ENCODE results near the gene SH3BP1.

Gene SH3BP1

GRCh38 chr22:37680191-37680851 lies 40.9 kb downstream of the SH3BP1 start:
- TF ChIP-seq SUZ12 (IDR thresholded peaks at IDR 0.05): no peak
- DNase-seq (ENCODE audit: extremely low spot score): no peak
- POLR2A ChIA-PET: interaction anchor here (0.6 to 4.1 kb wide), 4 partner anchors 13 to 225 kb away, joined by 3 to 44 read pairs (median 3); partner anchors contain the start of gene PDXP
- CTCF ChIA-PET: interaction anchor here (0.7 to 3.3 kb wide), 5 partner anchors 15 to 208 kb away, joined by 3 to 40 read pairs (median 6); partner anchors contain the start of gene PDXP

- DNase-seq (ENCODE audit: extremely low spot score): no peak
- TF ChIP-seq NFRKB (IDR thresholded peaks at IDR 0.05): no peak
- TF ChIP-seq ELF4 (IDR thresholded peaks at IDR 0.05): no peak
- TF ChIP-seq FOXK2 (IDR thresholded peaks at IDR 0.05): no peak
- no peak for TF ChIP-seq BHLHE40 (IDR thresholded peaks at IDR 0.05; ENCODE audit: borderline replicate concordance)
- no peak for TF ChIP-seq L3MBTL2 (conservative IDR thresholded peaks at IDR 0.05)
- TF ChIP-seq, protein P1, sequence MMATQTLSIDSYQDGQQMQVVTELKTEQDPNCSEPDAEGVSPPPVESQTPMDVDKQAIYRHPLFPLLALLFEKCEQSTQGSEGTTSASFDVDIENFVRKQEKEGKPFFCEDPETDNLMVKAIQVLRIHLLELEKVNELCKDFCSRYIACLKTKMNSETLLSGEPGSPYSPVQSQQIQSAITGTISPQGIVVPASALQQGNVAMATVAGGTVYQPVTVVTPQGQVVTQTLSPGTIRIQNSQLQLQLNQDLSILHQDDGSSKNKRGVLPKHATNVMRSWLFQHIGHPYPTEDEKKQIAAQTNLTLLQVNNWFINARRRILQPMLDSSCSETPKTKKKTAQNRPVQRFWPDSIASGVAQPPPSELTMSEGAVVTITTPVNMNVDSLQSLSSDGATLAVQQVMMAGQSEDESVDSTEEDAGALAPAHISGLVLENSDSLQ (IDR thresholded peaks at IDR 0.05): no peak
- CTCF ChIA-PET: interaction anchor here (0.5 to 3.3 kb wide), 10 partner anchors 9 to 458 kb away, joined by 3 to 40 read pairs (median 4); partner anchors contain the start of gene PDXP
- POLR2A ChIA-PET: interaction anchor here (1.0 to 4.1 kb wide), 4 partner anchors 14 to 38 kb away, joined by 3 to 44 read pairs (median 6); partner anchors contain the start of gene PDXP
Measured at GRCh38 chr22:37681001-37681424, 41.5 kb downstream of the SH3BP1 start.

DNA sequence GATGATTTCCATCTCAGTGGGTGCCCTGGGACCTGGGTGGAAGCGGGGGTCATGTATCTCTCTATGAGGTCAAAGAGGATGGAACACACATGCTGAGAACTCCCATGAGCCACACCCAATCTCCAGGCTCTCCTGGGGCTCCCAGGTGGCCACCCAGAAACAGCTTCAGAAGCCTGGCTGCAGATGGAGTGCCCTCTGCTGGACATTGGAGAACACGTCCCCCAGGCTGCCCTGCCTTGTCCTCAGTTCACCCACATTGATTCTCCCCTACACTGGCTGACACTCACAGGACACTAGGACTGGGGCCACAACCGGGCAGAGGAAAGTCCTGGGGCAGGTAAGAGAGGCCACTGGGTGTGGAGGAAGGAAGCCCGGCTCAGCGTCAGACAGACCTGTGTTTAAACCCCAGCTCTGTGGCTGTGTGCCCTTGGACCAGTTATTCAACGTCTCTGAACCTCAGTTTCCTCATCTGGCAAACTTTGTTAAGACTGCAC lies 42.1 kb downstream of the SH3BP1 start:
- CTCF ChIA-PET: interaction anchor here (0.6 to 3.3 kb wide), 8 partner anchors 10 to 74 kb away, joined by 3 to 40 read pairs (median 4); partner anchors contain the start of gene PDXP
- POLR2A ChIA-PET: interaction anchor here (1.0 to 4.1 kb wide), 4 partner anchors 14 to 38 kb away, joined by 3 to 44 read pairs (median 6); partner anchors contain the start of gene PDXP
- TF ChIP-seq, protein P1 (IDR thresholded peaks at IDR 0.05): no peak
- no peak for TF ChIP-seq NFRKB (IDR thresholded peaks at IDR 0.05)
- no peak for TF ChIP-seq FOXA1 (IDR thresholded peaks at IDR 0.05)
- TF ChIP-seq ZNF384 (IDR thresholded peaks at IDR 0.05): no peak
- TF ChIP-seq BHLHE40 (IDR thresholded peaks at IDR 0.05; ENCODE audit: borderline replicate concordance): no peak
- TF ChIP-seq FOXM1 (IDR thresholded peaks at IDR 0.05; ENCODE audit: borderline replicate concordance): no peak
- no peak for TF ChIP-seq FOXK2 (IDR thresholded peaks at IDR 0.05)
- no peak for TF ChIP-seq L3MBTL2 (conservative IDR thresholded peaks at IDR 0.05)
- TF ChIP-seq TARDBP (IDR thresholded peaks at IDR 0.05): no peak
- TF ChIP-seq ARNT (IDR thresholded peaks at IDR 0.05): no peak
- TF ChIP-seq SP1 (IDR thresholded peaks at IDR 0.05): no peak
- TF ChIP-seq SUZ12 (IDR thresholded peaks at IDR 0.05): no peak
- no peak for TF ChIP-seq CTBP1 (IDR thresholded peaks at IDR 0.05; ENCODE audit: borderline replicate concordance)
- no peak for TF ChIP-seq LEF1 (IDR thresholded peaks at IDR 0.05; ENCODE audit: borderline replicate concordance)
- TF ChIP-seq ELF4 (IDR thresholded peaks at IDR 0.05): no peak; the same call in 1 of the 2 replicates
- TF ChIP-seq HDGF (IDR thresholded peaks at IDR 0.05; ENCODE audit: borderline replicate concordance): no peak
- peak; percentile 83 for DNase-seq (ENCODE audit: extremely low spot score)

DNA sequence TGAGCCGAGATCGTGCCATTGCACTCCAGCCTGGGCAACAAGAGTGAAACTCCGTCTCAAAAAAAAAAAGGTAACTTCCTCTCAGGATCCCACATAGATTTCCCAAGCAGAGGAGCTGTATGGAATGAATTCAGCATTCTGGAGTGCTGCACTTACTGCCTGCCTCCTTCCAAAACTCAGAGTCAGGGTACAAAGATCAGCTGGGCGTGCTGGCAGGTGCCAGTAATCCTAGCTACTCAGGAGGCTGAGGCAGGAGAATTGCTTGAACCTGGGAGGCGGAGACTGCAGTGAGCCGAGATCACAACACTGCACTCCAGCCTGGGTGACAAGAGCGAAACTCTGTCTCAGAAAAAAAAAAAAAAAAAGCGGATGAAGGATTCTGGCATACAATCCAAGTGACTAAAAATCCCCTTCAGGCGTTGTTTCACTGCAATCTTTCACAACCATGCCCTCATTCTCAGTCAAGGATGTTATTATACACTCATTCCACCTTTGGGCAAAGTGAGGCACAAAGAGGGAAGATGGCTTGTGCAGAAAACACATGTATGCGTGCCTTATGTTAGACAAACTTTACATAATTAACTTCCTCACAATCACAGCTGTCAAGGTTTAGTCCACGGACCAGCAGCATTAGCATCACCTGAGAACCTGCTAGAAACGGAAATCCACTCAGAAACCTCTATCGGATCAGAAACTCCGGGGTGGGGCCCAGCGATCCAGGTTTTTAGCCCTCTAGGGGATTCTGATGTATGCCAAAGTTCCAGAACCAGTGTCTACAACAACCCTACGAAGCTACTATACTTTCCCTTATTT lies 45.5 kb downstream of the SH3BP1 start:
- ChIA-PET POLR2A (interaction anchor here (1.5 to 2.3 kb wide), 2 partner anchors 27 to 83 kb away, joined by 4 to 33 read pairs; partner anchors contain the start of gene PDXP), CTCF (interaction anchor here (0.6 to 1.1 kb wide), 5 partner anchors 26 to 146 kb away, joined by 3 to 6 read pairs (median 3); no protein-coding TSS in a partner anchor)
- DNase-seq (ENCODE audit: extremely low spot score): no peak
- TF ChIP-seq L3MBTL2 (conservative IDR thresholded peaks at IDR 0.05): no peak
- no peak for TF ChIP-seq HDGF (IDR thresholded peaks at IDR 0.05; ENCODE audit: borderline replicate concordance)
- no peak for TF ChIP-seq FOXM1 (IDR thresholded peaks at IDR 0.05; ENCODE audit: borderline replicate concordance)
- no peak for TF ChIP-seq BHLHE40 (IDR thresholded peaks at IDR 0.05; ENCODE audit: borderline replicate concordance)
- TF ChIP-seq LEF1 (IDR thresholded peaks at IDR 0.05; ENCODE audit: borderline replicate concordance): no peak
- no peak for TF ChIP-seq FOXK2 (IDR thresholded peaks at IDR 0.05)
- no peak for TF ChIP-seq SP1 (IDR thresholded peaks at IDR 0.05)
- TF ChIP-seq, protein P1 (IDR thresholded peaks at IDR 0.05): no peak
- no peak for TF ChIP-seq ELF4 (IDR thresholded peaks at IDR 0.05)
- TF ChIP-seq SUZ12 (IDR thresholded peaks at IDR 0.05): no peak
- TF ChIP-seq TARDBP (IDR thresholded peaks at IDR 0.05): no peak
- no peak for TF ChIP-seq ARNT (IDR thresholded peaks at IDR 0.05)
- TF ChIP-seq ZNF384 (IDR thresholded peaks at IDR 0.05): no peak
- no peak for TF ChIP-seq NFRKB (IDR thresholded peaks at IDR 0.05)
- no peak for TF ChIP-seq CTBP1 (IDR thresholded peaks at IDR 0.05; ENCODE audit: borderline replicate concordance)
- TF ChIP-seq FOXA1 (IDR thresholded peaks at IDR 0.05): no peak

Measured in HEK293T (cell line).